DMS 273 treated with DMSO at 0.1 percent for 48 hours (cell line): Measurements from ENCODE around the gene KRT82.
"Not testable (repeated sequence)": the region's sequence is repeated elsewhere in the genome, so short reads cannot be mapped to it uniquely, and the experiment has no call there.

Source experiments
- DNase-seq: peaks from one replicate; lab custom pipeline; 2025; lab: John Stamatoyannopoulos, UW

Gene KRT82

GRCh38 chr12:52405922-52406385 is at the start of gene KRT82:
Gene KRT82 (minus strand): TSS chr12:52406335. CDS start chr12:52406277, 58 bp downstream.
- DNase-seq, result no peak

GRCh38 chr12:52455821-52456220 is 49.7 kb upstream of the KRT82 start:
- no peak for DNase-seq

- no peak for DNase-seq
These were observed 48.5 kb upstream of the KRT82 start for GRCh38 chr12:52454411-52455201.

GRCh38 chr12:52452101-52452500 is 46.0 kb upstream of the KRT82 start, which contains the start of gene KRT6B:
Gene KRT6B (minus strand): TSS chr12:52452146. CDS start chr12:52452078, 68 bp downstream.
- DNase-seq, result no peak

DNA sequence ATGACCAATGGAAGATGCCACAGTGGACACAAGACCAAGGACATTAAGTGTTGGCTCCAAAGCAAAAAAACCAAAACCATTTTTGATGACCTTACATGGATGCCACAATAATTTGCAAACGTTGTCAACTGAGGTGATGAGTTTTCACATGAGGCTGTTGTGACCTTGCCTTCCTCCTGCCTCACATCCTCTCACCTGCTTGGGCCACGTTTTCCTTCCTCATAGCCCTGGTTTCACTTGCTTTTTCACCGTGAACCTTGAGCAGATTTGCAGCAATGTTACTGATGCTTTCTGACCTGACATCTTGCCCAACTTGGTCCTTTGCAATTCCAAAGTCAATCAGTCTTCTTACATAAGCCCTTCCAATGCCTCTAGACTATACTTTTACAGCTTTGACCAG is 42.1 kb upstream of the KRT82 start:
- DNase-seq, result no peak

DNA sequence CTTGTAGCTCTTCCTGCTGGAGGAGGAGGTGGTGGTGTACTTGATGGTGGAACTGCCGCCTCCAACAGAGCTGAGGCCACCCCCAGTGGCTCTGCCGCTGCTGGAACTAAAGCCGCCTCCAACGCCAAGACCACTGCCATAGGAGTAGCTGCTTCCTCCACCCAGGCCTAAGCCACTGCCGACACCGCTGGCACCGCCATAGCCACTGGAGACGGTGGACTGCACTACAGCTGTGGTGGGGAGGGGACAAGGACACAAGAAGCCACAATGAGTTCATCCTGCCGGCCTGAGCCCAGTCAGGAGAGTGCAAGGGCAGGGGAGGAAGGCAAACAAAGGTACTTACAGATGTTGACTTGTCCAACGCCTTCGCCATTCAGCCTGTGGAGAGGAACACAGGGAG is 41.1 kb upstream of the KRT82 start:
- not testable (repeated sequence) for DNase-seq

DNA sequence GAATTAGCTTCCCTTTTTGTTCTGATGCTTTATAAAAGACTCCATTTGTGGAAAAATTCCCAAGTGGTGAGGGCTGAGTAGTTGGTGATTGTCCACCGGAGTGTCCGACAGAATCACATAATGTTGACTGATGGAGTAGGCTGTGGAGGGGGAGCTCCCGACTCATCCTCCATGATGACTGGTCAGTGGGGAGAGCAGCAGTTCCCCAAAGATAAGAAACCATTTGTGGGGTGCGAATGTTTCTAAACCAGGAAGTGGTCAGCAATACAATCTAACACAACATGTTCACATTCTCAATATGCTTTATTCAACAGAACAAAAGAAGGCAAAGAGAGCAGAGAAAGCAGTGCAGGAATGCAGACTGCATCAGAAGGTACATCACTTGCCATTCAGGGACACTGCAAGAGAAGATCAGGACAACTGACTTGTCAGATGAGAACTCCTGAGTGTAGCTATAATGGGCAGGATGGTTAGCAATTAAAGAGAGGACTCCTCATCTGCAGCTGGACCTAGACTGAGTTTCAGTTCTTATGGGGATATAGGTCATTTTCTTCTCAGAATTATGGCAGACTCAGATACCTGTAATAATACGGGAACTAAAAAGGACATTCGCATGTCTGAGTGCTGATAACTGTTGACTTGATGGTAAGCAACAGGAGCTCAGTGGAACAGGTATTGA is 40.4 kb upstream of the KRT82 start:
- no peak for DNase-seq

DNA sequence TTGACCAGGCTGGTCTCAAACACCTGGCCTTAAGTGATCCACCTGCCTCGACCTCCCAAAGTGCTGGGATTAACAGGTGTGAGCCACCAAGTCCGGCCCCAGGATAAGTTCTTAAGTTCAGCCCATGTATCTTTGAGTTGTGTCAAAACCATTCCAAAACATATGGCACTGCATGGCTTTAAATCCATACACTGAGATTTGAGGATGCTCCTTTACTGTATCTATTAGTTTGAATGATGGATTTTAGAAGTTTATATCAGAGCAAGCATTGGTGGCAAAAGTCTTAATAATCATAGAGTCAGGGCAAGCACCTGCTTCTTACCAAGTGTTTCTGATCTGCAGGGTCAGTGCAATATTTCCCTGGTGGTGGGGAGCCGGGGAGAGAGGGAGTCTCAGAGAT is 39.7 kb upstream of the KRT82 start:
- DNase-seq, result no peak

DNA sequence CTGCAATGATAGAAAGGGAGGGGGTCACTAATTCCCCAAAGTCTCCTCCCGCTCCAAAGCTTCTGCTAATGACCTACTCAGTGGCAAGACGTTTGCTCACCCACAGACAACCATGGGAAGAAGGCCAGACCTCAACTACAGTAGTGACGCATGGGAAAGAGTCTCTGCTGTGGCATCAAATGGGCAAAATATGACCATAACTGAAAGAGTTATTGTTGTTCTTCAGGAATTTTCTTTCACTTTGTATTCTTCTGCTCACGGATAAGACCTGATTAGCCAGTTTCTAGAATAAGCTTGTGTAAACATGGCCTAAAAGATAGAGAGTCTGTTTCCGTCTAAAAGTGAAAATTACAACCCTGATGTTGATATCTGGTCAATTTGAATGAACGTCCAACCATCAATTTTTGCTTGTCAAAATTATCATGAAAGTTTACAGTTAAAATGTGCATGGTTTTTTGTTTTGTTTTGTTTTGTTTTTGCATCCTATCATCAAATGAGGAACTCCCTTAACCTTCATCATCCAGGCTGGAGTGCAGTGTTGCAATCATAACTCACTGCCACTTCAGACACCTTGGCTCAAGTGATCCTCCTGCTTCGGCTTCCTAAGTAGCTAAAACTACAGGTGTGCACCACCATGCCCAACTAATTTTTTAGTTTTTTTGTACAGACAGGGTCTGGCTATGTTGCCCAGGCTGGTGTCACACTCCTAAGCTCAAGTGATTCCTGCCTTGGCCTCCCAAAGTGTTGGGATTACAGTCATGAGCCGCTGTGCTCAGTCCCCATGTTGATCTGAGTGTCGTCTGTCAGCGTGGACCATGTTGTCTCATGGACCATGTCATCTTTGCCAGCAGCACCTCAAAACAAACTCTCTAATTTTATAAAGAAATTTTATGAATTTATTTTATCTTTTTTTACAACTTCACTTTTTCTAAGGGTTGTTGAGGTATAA is 38.8 kb upstream of the KRT82 start:
- DNase-seq, result no peak

GRCh38 chr12:52443966-52444365 is 37.8 kb upstream of the KRT82 start:
- DNase-seq, result no peak

- DNase-seq, result no peak
These were observed 36.5 kb upstream of the KRT82 start for GRCh38 chr12:52442600-52443061.

DNA sequence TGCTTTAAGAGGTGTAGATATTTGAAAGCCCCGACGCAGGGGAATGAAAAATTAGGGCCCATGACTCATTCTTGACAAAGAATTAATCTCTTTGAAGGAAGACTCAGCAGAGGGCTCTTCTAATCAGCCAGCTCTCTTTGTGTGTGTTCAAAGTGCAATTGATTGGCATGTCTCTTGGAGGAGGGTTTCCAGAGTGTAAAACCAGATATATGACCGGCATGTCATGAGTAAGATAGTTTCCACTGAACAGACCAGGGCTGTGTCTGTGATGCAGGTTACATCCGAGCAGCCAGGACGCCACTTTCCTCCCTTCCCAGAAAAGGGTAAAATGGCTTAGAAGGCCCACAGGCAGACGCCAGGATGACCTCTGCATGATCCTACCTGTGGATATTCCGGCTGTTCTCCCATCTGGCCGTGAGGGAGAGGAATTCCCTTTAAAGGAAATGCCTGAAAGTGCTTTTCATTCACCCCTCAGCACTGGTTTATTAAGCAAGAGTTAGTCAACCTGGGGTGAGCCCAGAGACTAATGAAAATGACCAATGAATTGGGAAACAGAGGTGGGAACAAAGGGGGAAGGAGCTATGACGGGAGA is 35.3 kb upstream of the KRT82 start:
- no peak for DNase-seq

GRCh38 chr12:52440821-52441319 is 34.7 kb upstream of the KRT82 start:
- DNase-seq, result no peak

DNA sequence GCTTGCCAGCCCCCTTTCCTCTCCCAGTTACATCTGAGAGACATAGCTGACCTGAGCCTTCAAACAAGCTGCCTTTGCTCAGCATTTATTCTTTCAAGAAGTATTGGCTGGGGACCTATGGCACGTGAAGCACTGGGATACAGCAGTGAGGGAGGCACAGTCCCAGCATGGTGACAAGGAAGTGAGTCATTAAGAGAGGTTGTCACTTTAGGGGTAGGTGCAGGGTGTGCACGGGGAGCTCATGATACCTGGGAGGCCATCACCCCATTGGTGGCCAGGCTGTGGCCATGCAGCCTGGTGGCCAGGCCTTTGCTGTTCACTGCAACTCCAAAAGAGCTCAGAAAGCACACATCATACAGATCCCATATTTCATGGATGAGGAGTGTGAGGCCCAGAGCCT is 33.7 kb upstream of the KRT82 start:
- no peak for DNase-seq

- DNase-seq, result no peak
These were observed 33.3 kb upstream of the KRT82 start for GRCh38 chr12:52439420-52439819.

GRCh38 chr12:52438305-52439301 is 32.5 kb upstream of the KRT82 start:
- DNase-seq, result no peak

DNA sequence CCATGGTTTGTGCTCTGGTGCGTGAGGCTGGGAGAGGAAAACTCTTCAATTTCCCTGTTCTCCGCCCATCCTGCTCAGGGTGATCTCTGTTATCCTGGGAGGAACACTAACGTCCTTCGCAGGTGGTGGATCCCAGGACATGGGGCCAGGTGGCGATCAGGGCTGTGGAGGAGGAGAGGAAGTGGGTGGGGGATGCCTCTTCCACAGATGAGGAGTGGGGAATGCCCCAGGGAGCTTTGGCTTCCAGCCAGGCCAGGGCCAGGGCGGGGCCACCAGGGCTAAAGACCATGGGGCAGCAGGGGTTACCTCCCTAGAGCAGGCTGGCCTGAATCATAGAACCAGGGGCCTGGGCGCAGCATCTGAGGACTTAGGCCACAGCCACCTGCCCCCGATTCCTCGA is 31.4 kb upstream of the KRT82 start:
- no peak for DNase-seq

DNA sequence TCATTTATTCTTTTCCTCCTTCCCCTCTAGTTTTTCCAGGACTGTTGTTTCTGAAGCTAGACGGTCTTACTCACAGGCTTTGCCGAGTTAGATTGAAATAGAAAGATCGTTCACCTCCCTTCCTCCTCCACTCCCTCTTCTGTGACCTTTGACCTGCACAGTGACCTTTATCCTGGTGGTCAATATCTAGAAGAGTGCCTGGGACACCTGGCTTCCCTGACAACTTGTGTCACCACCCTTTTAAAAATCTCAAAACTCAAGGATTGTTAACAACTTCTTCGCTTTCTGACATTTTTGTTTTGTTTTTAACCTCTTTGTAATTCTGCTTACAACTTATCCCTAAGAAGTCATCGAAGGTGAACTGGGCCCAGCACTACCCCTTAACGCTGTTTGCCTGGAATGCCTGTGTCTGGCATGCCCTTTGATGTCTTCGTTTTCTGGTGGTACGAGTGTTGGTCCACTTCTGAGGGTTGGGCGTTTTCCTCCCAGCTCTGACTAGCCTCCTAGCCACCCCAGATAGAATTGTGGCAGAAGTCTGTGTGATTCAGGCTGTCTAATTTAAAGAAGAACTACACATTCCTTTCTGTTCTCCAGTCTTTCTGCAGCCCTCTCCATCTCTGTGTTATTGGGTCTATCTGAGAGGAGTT is 30.8 kb upstream of the KRT82 start:
- no peak for DNase-seq

DNA sequence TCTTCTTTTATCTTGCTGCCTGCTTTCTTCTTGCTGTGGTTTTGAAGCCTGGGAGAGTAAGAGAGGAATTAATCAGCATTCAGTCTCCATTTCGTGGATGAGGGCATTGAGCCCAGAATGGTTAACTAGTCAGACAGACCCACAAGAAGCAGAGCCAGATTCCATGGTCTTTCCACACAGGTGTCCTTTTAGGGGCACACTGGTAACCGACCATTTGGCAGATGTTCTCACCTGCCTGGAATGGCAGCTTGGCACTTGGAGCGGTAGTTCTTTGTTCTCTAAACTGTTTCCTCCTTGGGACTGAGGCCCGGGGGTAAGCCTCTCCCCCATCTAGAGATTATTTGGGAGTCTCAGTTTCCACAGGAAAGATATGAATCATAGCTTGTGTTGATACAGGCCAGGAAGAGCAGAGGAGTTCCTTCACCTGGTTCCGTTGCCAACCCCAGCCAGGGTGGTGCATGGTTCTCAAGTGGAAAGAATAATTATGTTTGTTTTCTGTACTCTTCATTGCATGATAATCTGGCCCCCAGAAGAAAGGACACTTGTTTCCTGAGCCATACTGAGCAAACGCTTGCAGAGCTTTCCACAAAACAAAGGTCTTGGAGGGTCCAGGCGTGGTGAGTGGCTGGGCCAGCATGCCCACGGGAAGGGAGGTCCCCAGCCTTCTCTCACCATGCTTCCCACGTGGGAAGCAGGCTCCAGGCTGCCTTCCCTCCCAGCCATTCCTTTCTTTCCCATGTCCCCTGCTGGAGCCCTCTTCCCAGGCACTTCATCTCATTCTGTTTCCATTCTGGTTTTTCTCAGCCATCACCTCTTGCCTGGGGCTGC is 30.1 kb upstream of the KRT82 start:
- DNase-seq, result no peak
